ENCODE results near the gene MARF1. TPM values are rescaled to one million over a fixed set of nuclear protein-coding genes. Genes with fewer than 3 reads are reported as not detected.

MARF1 gene
- total and polyA plus RNA-seq, 10 donors = 24.0 to 169 (median 94.7) TPM

DNA sequence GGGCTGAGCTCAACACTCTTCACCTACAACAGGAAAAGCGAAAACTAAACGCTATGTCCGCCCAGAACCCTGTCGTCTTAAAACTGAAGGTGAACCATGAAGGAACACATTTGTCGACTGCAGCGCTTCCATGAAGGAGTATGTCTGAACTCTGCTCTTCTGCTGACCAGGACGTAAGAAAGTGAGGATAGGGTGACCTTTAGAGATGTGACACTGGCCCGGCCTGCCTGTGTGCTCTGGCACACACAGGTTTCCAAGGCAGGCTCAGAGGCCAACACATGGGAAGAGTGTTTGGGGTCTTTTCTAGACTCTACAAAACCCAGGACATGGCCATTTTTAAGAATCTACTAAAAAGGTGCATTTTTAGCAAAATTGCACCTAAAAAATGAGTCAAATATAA lies 21.1 kb downstream of the MARF1 start:
- H3K36me3 ChIP-seq = peaks cover 3 to 100% (median 98%) of the 10 kb centered on the region in 6 donors
- no peaks in the 10 kb centered on the region for H3K9me3 ChIP-seq
- H3K27ac ChIP-seq = no peak overlapping the region
- no peak overlapping the region for H3K4me3 ChIP-seq
- DNase-seq = no peak
- H3K4me1 ChIP-seq = peaks cover 0 to 26% (median 7%) of the 10 kb centered on the region in 6 donors
- 84 to 98% (median 91%) methylated on average over 8 of the region's 8 CpGs for WGBS, 5 donors
- TF ChIP-seq POLR2A (IDR thresholded peaks at IDR 0.05) = no peak
- no peak for TF ChIP-seq CTCF (IDR thresholded peaks at IDR 0.05 in 8 of 11, conservative IDR thresholded peaks at IDR 0.05 in 3 of 11)
- no peak for TF ChIP-seq POLR2AphosphoS5 (IDR thresholded peaks at IDR 0.05)
- no peaks in the 10 kb centered on the region for H3K27me3 ChIP-seq (replicated peaks in 1 of 7)
- intact Hi-C loops (cut with DNase I; ENCODE audit: low total_unique reads) = no loop called here

DNA sequence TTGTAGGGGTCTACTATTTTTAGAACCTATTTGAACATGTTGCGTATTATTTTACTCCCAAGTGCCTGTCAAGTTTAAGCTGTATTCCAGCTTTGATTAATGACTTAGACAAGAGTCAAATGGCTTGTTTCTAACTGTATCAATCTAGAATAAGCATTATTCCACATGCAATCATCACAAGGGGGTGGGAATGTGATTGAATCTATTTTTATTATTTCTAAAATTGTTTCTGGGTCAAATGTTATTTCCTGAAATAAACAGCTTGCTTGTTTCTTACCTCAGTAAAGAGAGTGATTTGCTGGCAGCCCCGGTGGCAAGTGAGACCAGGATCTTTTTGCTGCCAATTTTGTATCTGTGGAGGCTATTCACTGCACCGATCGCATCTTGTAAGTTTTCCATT lies 21.5 kb downstream of the MARF1 start:
- Histone ChIP-seq H3K27ac (no peak overlapping the region), H3K9me3 (no peaks in the 10 kb centered on the region), H3K4me3 (no peak overlapping the region), H3K36me3 (peaks cover 5 to 100% (median 98%) of the 10 kb centered on the region in 6 donors), H3K4me1 (peaks cover 0 to 25% (median 7%) of the 10 kb centered on the region in 6 donors), H3K27me3 (replicated peaks in 1 of 7) (no peaks in the 10 kb centered on the region)
- intact Hi-C loops (cut with DNase I; ENCODE audit: low total_unique reads) = no loop called here
- no peak for DNase-seq
- TF ChIP-seq POLR2AphosphoS5 (IDR thresholded peaks at IDR 0.05) (no peak), CTCF (IDR thresholded peaks at IDR 0.05 in 8 of 11, conservative IDR thresholded peaks at IDR 0.05 in 3 of 11) (no peak), POLR2A (IDR thresholded peaks at IDR 0.05) (no peak)
- 89 to 92% (median 91%) methylated on average over 4 of the region's 4 CpGs for WGBS, 5 donors

GRCh38 chr16:15620611-15621195 lies 22.3 kb downstream of the MARF1 start:
- Histone ChIP-seq H3K9me3 (no peaks in the 10 kb centered on the region), H3K4me1 (peaks cover 0 to 17% (median under 1%) of the 10 kb centered on the region in 6 donors), H3K27ac (no peak overlapping the region), H3K36me3 (peaks cover 9 to 100% (median 98%) of the 10 kb centered on the region in 6 donors), H3K4me3 (no peak overlapping the region), H3K27me3 (replicated peaks in 1 of 7) (no peaks in the 10 kb centered on the region)
- TF ChIP-seq POLR2AphosphoS5 (IDR thresholded peaks at IDR 0.05) (no peak), POLR2A (IDR thresholded peaks at IDR 0.05) (no peak), CTCF (IDR thresholded peaks at IDR 0.05 in 8 of 11, conservative IDR thresholded peaks at IDR 0.05 in 3 of 11) (no peak)
- intact Hi-C loops (cut with DNase I; ENCODE audit: low total_unique reads) = no loop called here
- 84 to 87% (median 87%) methylated on average over 6 of the region's 6 CpGs for WGBS, 5 donors
- no peak for DNase-seq

DNA sequence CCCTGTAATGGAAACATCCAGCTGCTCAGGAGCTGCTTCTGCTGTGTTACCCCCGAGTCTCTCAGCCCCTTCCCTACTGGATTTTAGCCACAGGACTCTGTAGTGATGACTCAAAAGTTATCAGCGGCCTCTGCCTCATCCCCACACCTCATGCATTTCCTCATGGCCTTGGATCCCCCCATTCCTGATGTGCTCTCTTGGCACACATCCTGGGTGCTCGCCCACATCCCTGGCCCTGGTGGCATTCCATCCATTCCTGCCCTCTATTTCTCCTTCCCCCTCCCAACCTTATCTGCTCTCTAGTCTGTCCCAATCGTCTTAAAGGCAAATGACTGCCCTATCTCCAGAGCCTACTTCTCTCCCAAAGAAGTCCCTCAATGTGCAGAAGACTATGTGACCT lies 24.6 kb downstream of the MARF1 start:
- Histone ChIP-seq H3K4me1 (peaks cover 0 to 12% (median 0%) of the 10 kb centered on the region in 6 donors), H3K4me3 (no peak overlapping the region), H3K27ac (peak overlapping the region in 1 of 8 donors; percentile 17), H3K36me3 (peaks cover 9 to 100% (median 98%) of the 10 kb centered on the region in 6 donors), H3K9me3 (no peaks in the 10 kb centered on the region), H3K27me3 (replicated peaks in 1 of 7) (no peaks in the 10 kb centered on the region)
- intact Hi-C loops (cut with DNase I; ENCODE audit: low total_unique reads) = no loop called here
- TF ChIP-seq CTCF (IDR thresholded peaks at IDR 0.05 in 8 of 11, conservative IDR thresholded peaks at IDR 0.05 in 3 of 11) = no peak
- no peak for TF ChIP-seq POLR2AphosphoS5 (IDR thresholded peaks at IDR 0.05)
- TF ChIP-seq POLR2A (IDR thresholded peaks at IDR 0.05) = no peak
- WGBS, 5 donors = 79 to 96% (median 89%) methylated on average over 4 of the region's 4 CpGs
- DNase-seq = no peak

All from spleen (tissue), 11 donors.